Breast epithelium (tissue), 3 donors: Measurements from ENCODE around the gene ANKRD16.

Source experiments
- CTCF ChIP-seq, 3 donors: fragments of 450-650 bp; IDR thresholded peaks; one replicate each; pipeline ENCODE4 v1.5.1; 2016 to 2017; ENCODE audit warnings: antibody characterized with exemption in 3 of 3, mild to moderate bottlenecking in 3 of 3, moderate library complexity in 3 of 3
- POLR2AphosphoS5 ChIP-seq, 3 donors: sonication (generic); formaldehyde crosslinking; IDR thresholded peaks; one replicate each; pipeline ENCODE4 v1.6.1; 2017; ENCODE audit warnings: antibody characterized with exemption in 3 of 3

GRCh38 chr10:5873515-5873995 is 16.1 kb downstream of the ANKRD16 start:
- TF ChIP-seq CTCF (IDR thresholded peaks at IDR 0.05) (peak; percentile 62 to 80 (median 76)), POLR2AphosphoS5 (IDR thresholded peaks at IDR 0.05) (no peak)
